Upper lobe of right lung (tissue), 1 donor: ENCODE results near the gene TFB1M. TPM values are rescaled to one million over a fixed set of nuclear protein-coding genes. Genes with fewer than 3 reads are reported as not detected.
A peak's percentile ranks its signal among the peaks of the same experiment; 100 is the strongest.

Source experiments
- ATAC-seq: fragments of 200-7000 bp; cut with Tn5 transposase; one replicate; pipeline ENCODE4 v1.9.1; 2020; ENCODE audit warnings: mild to moderate bottlenecking, moderate library complexity
- DNase-seq: peaks from one replicate; pipeline ENCODE4 v3.0.0-alpha.2; 2020
- H3K27ac ChIP-seq: fragments of 200-600 bp; one replicate; pipeline ENCODE4 v1.8.0; 2022
- H3K27me3 ChIP-seq: fragments of 200-600 bp; one replicate; pipeline ENCODE4 v1.8.0; 2022; ENCODE audit warnings: mild to moderate bottlenecking
- H3K36me3 ChIP-seq: fragments of 200-600 bp; one replicate; pipeline ENCODE4 v1.8.0; 2022
- H3K4me1 ChIP-seq: fragments of 200-600 bp; one replicate; pipeline ENCODE4 v1.8.0; 2022
- H3K4me3 ChIP-seq: fragments of 200-600 bp; one replicate; pipeline ENCODE4 v1.8.0; 2022; ENCODE audit warnings: mild to moderate bottlenecking
- H3K9me3 ChIP-seq: fragments of 200-600 bp; one replicate; pipeline ENCODE4 v1.8.0; 2022
- intact Hi-C: fragments of 100-400 bp; cut with DNase I; formaldehyde crosslinking; loops from one replicate; pipeline ENCODE4 v1.11.0; 2022
- total RNA-seq: library from RNA; stranded (reverse); fragmentation: NEBNext Ultra II Directional; extraction: Animal tissue kit (Norgen Biotek cat#: 25700); gene quantifications from one replicate; pipeline ENCODE4 v1.2.1, GENCODE V29; 2021
- TF ChIP-seq, protein P1 (sequence below): fragments of 200-600 bp; IDR thresholded peaks from one replicate; pipeline ENCODE4 v1.8.0; 2022; ENCODE audit warnings: antibody characterized with exemption
- donor health status: DM: no; HTN: yes; CAD: no; lungs with severe emphysema.

Gene TFB1M
- total RNA-seq, 1 donor from 2014 or later, result 18.6 TPM

DNA sequence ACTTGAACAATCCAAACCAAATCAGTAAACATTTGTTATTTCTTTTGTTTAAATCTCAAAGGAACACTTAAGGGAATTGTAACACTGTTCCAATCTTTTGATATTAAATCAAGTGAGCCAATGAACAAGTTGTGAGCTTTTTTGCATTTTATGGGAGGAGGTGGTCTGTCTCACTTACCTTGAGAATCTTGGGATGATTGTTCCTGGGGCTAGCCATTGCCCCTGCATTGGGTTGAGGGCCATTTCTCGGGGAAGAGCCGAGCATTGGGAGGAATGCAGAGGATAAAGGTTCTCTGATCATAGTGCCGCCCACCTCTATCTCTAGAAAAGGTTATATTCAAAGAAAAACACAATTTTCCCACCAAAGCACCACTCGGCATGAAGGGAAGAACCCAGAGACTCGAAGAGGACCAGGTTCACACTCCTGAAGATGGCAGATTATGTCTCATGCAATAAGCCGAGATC, 13.8 kb upstream of the TFB1M start:
- no peaks in the 10 kb centered on the region for H3K9me3 ChIP-seq
- no peak for ATAC-seq
- H3K27ac ChIP-seq, result peak overlapping the region; percentile 31
- no peaks in the 10 kb centered on the region for H3K27me3 ChIP-seq
- H3K4me1 ChIP-seq, result peaks cover 4% of the 10 kb centered on the region
- DNase-seq, result no peak
- TF ChIP-seq, protein P1, sequence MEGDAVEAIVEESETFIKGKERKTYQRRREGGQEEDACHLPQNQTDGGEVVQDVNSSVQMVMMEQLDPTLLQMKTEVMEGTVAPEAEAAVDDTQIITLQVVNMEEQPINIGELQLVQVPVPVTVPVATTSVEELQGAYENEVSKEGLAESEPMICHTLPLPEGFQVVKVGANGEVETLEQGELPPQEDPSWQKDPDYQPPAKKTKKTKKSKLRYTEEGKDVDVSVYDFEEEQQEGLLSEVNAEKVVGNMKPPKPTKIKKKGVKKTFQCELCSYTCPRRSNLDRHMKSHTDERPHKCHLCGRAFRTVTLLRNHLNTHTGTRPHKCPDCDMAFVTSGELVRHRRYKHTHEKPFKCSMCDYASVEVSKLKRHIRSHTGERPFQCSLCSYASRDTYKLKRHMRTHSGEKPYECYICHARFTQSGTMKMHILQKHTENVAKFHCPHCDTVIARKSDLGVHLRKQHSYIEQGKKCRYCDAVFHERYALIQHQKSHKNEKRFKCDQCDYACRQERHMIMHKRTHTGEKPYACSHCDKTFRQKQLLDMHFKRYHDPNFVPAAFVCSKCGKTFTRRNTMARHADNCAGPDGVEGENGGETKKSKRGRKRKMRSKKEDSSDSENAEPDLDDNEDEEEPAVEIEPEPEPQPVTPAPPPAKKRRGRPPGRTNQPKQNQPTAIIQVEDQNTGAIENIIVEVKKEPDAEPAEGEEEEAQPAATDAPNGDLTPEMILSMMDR, result no peak
- intact Hi-C loops, result loop anchor here (5.0 kb wide), 1 partner anchor 204 kb away; no protein-coding TSS in a partner anchor
- H3K4me3 ChIP-seq, result no peak overlapping the region
- no peaks in the 10 kb centered on the region for H3K36me3 ChIP-seq

DNA sequence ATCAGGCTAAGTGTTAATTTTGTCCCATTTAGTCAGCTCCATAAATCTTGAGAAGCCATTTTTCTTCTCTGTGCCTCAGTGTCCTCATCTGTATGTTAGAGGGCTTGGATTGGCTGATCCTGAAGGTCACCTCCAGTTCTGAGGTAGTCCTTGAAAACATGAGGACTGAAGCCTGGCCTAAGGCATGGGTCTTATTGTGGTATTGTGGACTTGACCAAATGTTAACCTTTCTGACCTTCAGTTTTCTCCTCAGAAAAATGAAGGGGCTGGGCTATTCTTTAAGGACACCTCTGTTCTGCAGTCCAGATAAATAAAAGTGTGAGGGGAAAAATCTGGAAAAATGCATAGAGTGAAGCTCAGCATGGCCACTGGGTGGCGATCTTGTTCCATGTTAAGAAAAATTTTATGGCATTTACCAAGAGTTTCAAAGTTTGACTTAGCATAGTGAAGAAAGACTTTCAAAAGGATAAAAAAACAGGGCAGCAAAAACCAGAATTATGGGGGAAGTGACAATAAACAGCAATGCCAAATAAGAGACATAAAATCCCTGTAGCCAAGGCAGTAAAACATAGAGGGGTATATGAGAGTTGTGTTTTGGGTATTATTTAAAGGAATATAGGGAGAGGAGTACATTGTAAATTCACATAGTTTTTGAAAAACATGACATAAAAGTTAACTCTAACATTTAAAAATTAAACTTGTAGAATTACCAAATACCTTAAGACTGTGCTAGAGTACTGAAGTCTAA, 13.2 kb upstream of the TFB1M start:
- intact Hi-C loops, result loop anchor here (5.0 kb wide), 1 partner anchor 205 kb away; no protein-coding TSS in a partner anchor
- no peaks in the 10 kb centered on the region for H3K27me3 ChIP-seq
- peaks cover 4% of the 10 kb centered on the region for H3K4me1 ChIP-seq
- H3K27ac ChIP-seq, result peak overlapping the region; percentile 31
- no peaks in the 10 kb centered on the region for H3K36me3 ChIP-seq
- no peak overlapping the region for H3K4me3 ChIP-seq
- ATAC-seq (peak; percentile 84), DNase-seq (no peak)
- no peaks in the 10 kb centered on the region for H3K9me3 ChIP-seq
- TF ChIP-seq, protein P1, result peak; percentile 86

DNA sequence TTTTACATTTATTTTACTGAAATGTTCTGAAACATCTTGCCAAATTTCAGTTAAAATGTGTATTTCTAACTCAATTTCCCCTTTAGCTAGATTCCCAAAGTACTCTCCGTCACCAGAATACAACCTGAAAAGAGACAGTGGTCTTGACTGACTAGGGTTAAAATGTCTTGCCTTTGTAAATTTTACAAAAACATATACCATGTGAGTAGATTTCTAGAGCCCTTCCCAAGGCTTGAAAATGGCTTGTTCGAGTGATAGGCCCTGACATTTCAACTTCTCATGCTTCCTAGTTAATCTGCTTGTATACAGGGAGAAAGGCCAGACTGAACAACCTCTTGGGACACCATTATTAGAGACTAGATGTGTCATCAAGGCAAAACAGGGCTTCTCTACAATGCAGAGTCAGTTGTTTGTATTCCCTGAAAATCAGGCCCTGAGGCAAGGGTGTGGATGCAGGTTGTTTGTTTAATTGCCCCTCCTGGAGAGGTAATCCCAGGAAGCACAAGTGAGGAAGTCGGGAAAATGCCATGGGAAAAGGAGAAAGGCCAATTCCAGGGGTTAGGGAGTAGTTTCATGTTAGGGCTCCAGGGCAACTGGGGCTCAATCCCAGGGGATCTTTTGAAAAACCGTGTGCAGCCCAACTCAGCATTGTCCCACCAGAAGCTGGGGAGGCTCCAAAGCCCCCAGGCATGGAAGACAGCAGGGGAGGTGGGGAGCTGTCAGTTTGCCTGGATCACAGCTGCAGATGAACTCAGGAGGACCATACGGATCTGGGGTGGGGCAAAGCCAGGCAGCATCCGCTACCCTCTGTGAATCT, 11.6 kb upstream of the TFB1M start:
- no peaks in the 10 kb centered on the region for H3K9me3 ChIP-seq
- H3K27ac ChIP-seq, result no peak overlapping the region
- no peaks in the 10 kb centered on the region for H3K36me3 ChIP-seq
- intact Hi-C loops, result loop anchor here (5.0 kb wide), 1 partner anchor 206 kb away; no protein-coding TSS in a partner anchor
- peak overlapping the region; percentile 3 for H3K4me3 ChIP-seq
- H3K27me3 ChIP-seq, result no peaks in the 10 kb centered on the region
- no peak for ATAC-seq
- TF ChIP-seq, protein P1, result no peak
- peaks cover 4% of the 10 kb centered on the region for H3K4me1 ChIP-seq
- no peak for DNase-seq

DNA sequence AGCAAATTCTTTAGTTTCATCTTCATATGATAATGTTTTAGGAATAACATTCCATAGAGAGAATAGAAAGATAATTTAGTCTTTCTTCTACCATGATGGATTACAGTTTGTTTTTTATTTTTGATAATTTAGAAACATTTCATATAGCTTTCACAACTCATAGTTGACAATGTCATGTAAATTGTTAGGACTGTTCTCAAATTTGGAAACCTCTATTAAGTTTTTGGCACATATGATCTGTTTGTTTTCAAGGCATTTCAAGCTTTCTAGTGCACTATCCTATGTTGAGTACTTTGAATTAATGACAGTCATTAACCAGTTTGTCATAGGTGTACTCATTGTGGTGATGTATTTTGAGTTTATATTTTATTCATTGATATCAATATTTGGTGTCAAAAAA, 10.7 kb upstream of the TFB1M start:
- H3K4me1 ChIP-seq, result peaks cover 4% of the 10 kb centered on the region
- intact Hi-C loops, result loop anchor here (5.0 kb wide), 1 partner anchor 207 kb away; no protein-coding TSS in a partner anchor
- no peaks in the 10 kb centered on the region for H3K9me3 ChIP-seq
- H3K4me3 ChIP-seq, result no peak overlapping the region
- ATAC-seq, result no peak
- no peaks in the 10 kb centered on the region for H3K27me3 ChIP-seq
- H3K27ac ChIP-seq, result no peak overlapping the region
- H3K36me3 ChIP-seq, result no peaks in the 10 kb centered on the region
- TF ChIP-seq, protein P1, result no peak
- DNase-seq, result no peak

DNA sequence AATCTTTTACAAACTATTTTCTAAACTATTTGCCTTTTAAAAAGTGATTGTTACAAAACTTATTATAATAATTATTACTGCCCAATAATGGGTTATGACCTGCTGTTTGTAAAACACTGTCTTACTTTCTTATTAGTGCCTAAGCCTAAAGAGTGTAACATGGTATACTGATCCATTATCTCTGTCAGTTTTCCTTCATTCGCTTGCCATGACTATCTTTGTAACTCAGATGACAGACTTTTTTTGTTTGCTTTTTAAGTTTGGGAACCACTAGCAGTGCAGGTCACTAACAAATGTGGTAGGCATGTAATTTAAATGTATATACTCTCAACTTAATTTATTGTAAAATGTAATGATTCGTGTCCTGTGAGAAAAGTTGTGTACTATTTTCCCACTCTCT, 9.9 kb upstream of the TFB1M start:
- Histone ChIP-seq H3K36me3 (no peaks in the 10 kb centered on the region), H3K27ac (no peak overlapping the region), H3K9me3 (no peaks in the 10 kb centered on the region), H3K4me1 (peaks cover 4% of the 10 kb centered on the region), H3K27me3 (no peaks in the 10 kb centered on the region), H3K4me3 (no peak overlapping the region)
- DNase-seq (no peak), ATAC-seq (no peak)
- TF ChIP-seq, protein P1, result no peak
- intact Hi-C loops, result no loop called here
